Stimulated activated naive CD4-positive, alpha-beta T cell (primary cell): ENCODE results near the gene ZNF547.
"Not testable (repeated sequence)": the region's sequence is repeated elsewhere in the genome, so short reads cannot be mapped to it uniquely, and the experiment has no call there.

Experiments
- DNase-seq, 6 experiments: peaks; one replicate each; lab custom pipeline; 2025; lab: John Stamatoyannopoulos, UW

Gene ZNF547

DNA sequence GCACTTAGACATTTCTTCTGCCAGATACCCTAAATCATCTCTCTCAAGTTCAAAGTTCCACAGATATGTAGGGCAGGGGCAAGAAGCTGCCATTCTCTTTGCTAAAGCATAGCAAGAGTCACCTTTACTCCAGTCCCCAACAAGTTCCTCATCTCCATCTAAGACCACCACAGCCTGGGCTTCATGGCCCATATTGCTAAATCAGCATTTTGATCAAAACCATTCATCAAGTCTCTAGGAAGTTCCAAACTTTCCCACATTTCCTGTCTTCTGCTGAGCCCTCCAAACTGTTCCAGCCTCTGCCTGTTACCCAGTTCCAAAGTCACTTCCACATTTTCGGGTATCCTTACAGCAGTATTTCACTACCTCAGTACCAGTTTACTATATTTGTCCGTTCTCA is 11.3 kb downstream of the ZNF547 start:
- not testable (repeated sequence) for DNase-seq

GRCh38 chr19:57376151-57376550 is 12.8 kb downstream of the ZNF547 start:
- no peak for DNase-seq

GRCh38 chr19:57377498-57378146 is 14.3 kb downstream of the ZNF547 start:
- DNase-seq: no peak

DNA sequence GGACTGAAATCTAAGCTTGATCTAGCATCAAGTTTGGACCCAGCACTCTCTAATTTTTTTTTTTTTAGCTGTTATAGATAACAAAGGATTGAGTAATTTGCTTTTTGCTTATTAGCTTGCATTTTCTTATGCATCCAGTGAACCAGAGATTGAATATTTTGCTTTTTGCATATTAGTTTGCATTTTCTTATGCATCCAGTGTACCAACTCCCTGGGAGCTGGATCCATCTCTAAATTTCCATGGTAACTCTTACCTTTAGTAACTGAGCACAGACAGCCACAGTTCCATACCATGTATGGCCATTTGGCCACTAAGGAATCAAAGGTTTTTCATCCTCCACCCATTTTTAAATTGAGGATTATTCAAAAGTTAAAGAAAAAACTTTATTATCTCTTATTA is 17.6 kb downstream of the ZNF547 start:
- DNase-seq: no peak

DNA sequence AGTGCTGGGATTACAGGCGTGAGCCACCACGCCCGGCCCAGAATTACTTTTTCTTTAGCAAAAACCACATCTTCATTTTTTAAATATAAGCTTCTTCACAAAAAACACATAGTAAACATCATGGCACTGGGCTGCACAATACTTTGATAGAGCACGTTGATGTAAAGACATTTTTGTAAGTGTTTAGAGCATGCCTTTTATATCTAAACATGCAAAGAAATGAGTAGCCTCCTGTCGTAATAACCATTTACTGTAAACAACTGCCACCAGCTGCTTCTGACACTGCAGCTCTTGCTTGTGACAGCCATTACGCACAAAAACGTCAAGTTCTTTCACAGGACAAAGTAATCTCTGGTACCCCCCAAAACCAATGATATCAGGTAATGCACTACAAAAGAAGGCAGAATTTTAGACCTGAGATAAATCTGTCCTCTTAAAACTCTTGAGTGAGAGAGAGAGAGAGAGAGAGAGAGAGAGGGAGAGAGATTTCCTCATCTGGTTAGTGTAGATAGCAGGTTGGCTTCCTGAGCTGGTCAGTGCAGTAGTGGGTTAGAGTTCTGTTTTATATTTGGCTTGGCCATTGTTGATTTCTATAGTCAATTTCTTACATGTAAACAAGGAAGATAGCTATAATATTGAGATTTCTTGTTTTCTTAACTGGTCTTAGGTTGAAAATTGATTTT is 19.6 kb downstream of the ZNF547 start:
- no peak for DNase-seq

GRCh38 chr19:57389194-57389729 is 25.9 kb downstream of the ZNF547 start:
- DNase-seq: no peak

DNA sequence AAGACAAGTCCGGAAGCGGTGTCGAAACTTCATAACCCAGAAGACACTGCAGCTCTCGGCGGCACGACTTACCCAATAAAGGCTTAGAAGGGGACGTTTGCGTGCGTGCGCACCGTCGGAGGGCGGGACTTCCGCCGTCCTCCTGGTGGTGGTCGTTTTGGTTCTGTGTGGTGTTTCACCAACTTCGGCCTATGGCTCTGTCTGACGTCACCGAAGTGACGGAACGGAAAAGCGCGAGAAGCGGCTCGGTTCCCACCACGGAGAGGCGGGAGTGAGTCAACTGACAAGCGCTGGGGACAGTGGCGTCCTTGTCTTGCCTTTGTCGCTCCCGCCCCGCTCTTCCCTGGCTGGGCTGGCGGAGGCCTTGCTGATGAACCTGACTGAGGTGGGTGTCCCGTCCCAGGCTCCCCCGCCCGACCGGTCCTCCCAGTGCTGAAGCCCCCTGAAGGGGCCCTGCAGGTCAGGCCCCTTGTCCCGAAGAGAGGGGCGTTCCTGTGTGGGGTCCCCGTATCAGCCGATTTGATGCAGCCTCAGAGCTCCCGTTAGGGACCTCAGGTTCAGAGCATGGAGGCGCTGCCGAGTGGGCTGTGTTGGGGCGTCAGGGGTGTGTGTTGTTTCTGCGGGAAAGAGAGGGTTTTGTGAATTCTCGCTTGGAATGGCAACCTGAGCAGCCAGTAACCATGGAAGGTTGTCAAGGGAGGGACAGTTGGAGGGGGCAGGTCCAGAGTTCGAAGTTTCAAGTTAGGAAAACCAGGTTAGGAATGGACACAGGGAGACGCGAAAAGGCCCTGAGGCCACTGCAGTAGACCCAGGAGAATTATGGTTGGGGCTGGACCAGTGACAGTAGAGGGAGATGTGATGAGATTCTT is 26.6 kb downstream of the ZNF547 start, which contains the start of gene ZNF548:
TSS of gene ZNF548 (plus strand) at position 125 of the 869 bp plus-strand sequence. CDS start at position 371, 246 bp downstream.
- DNase-seq: peak; percentile 92 to 97 (median 92)

- DNase-seq: no peak
Measured at GRCh38 chr19:57395710-57396109, 32.4 kb downstream of the ZNF547 start.

GRCh38 chr19:57398868-57399267 is 35.5 kb downstream of the ZNF547 start:
- no peak for DNase-seq

DNA sequence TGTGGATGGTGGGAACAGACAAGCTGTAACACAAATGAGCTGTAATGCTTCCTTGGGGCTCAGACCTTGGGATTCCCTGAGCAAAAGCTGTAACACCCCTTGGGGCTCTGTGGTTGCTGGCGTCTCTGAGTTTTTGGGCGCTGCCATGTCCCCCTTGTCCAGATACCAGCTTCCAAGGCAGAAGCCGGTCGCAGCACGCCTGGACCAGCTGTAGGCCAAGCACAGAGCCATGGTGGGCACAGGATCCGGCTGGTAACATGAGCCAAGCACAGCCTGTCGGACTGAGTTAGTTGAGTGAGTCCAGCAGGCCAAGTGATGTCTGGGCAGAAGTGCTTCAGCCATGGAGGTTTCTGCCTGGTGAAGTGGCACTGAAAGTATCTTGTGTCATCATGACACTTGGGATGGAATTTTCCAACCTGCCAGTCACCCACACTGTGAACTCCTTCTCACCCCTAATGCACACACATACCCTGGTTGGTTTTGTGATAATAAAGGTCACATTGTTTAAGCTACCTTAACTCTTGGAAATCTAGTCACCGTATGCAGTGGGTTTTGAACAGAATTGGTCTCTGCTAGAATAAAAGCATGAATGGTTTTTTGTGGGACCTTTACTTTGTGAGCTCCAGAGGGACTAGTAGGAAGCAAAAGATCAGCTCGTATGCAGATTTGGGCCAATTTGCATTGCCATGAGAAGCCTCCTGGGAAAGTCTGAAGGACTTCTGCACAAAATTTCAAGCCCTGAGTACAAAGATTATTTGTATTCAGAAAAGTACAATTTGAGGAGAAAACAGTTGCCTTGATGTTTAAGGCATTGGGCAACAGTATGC is 40.6 kb downstream of the ZNF547 start:
- DNase-seq: no peak

GRCh38 chr19:57406516-57407123 is 43.3 kb downstream of the ZNF547 start:
- DNase-seq: peak; percentile 22 to 66 (median 59)

GRCh38 chr19:57410877-57411671 is 47.7 kb downstream of the ZNF547 start, which contains the start of gene ZNF17:
Gene ZNF17, plus strand, starts transcription at chr19:57411161. Its CDS starts 2,455 bp downstream, at chr19:57413616.
- DNase-seq: peak; percentile 80 to 90 (median 86)

- DNase-seq: no peak
Measured at GRCh38 chr19:57419439-57419838, 56.1 kb downstream of the ZNF547 start.

GRCh38 chr19:57421037-57421436 is 57.7 kb downstream of the ZNF547 start:
- no peak for DNase-seq
